Stomach (tissue), 4 donors: ENCODE data around the gene SCAI.

ENCODE experiments used
- EP300 ChIP-seq: sonication (generic); formaldehyde crosslinking; IDR thresholded peaks from one replicate; pipeline ENCODE4 v1.6.1; 2017; ENCODE audit warnings: antibody characterized with exemption
- POLR2A ChIP-seq, 4 donors: fragments of 450-650 bp; IDR thresholded peaks; one replicate each; pipeline ENCODE4 v1.6.1; 2016; ENCODE audit warnings: antibody characterized with exemption in 4 of 4, control low read depth in 2 of 4, mild to moderate bottlenecking in 1 of 4, moderate library complexity in 1 of 4

GRCh38 chr9:124949387-124949786, 193.9 kb downstream of the SCAI start:
- TF ChIP-seq EP300 (no peak), POLR2A (IDR thresholded peaks at IDR 0.05) (no peak)
